H9 (cell line): ENCODE measurements around the gene RHBDL1. TPM values are rescaled to one million over a fixed set of nuclear protein-coding genes. Genes with fewer than 3 reads are reported as not detected.

Experiments used
- DNase-seq: peaks from one replicate; pipeline ENCODE4 v3.0.0-alpha.2; 2017
- H2AFZ ChIP-seq: one replicate; pipeline ENCODE4 v1.6.1; 2013; ENCODE audit warnings: mild to moderate bottlenecking, low read length, control low read depth, moderate library complexity
- H2AK5ac ChIP-seq: 2 replicates; pipeline ENCODE4 v1.6.1; 2013; ENCODE audit warnings: low read length, control low read depth, mixed read lengths; ENCODE audit not compliant: insufficient read length
- H2BK120ac ChIP-seq: one replicate; pipeline ENCODE4 v1.6.1; 2013; ENCODE audit warnings: low read depth, mild to moderate bottlenecking, low read length, control low read depth, inconsistent platforms; ENCODE audit not compliant: poor library complexity, severe bottlenecking
- H2BK12ac ChIP-seq: 2 replicates; pipeline ENCODE4 v1.6.1; 2013; ENCODE audit warnings: low read length, control low read depth, mixed read lengths, low read depth; ENCODE audit not compliant: insufficient read length
- H2BK15ac ChIP-seq: 2 replicates; pipeline ENCODE4 v1.6.1; 2013; ENCODE audit warnings: low read depth, low read length, control low read depth
- H2BK20ac ChIP-seq: one replicate; pipeline ENCODE4 v1.6.1; 2013; ENCODE audit warnings: low read depth, mild to moderate bottlenecking, low read length, control low read depth, inconsistent platforms; ENCODE audit not compliant: poor library complexity, severe bottlenecking
- H2BK5ac ChIP-seq: 2 replicates; pipeline ENCODE4 v1.6.1; 2013; ENCODE audit warnings: low read length, control low read depth, mixed read lengths; ENCODE audit not compliant: insufficient read length
- H3K14ac ChIP-seq: 2 replicates; pipeline ENCODE4 v1.6.1; 2013; ENCODE audit warnings: low read length, control low read depth; ENCODE audit not compliant: insufficient read depth
- H3K18ac ChIP-seq: 2 replicates; pipeline ENCODE4 v1.6.1; 2013; ENCODE audit warnings: low read depth, mild to moderate bottlenecking, mixed read lengths, low read length, control low read depth; ENCODE audit not compliant: insufficient read length
- H3K23ac ChIP-seq: 2 replicates; pipeline ENCODE4 v1.6.1; 2013; ENCODE audit warnings: low read length, control low read depth, mixed read lengths, low read depth; ENCODE audit not compliant: insufficient read length
- H3K23me2 ChIP-seq: 2 replicates; pipeline ENCODE4 v1.6.1; 2013; ENCODE audit warnings: low read depth, mild to moderate bottlenecking, mixed read lengths, low read length, control low read depth; ENCODE audit not compliant: insufficient read length, poor library complexity, severe bottlenecking
- H3K27ac ChIP-seq: 2 replicates; pipeline ENCODE4 v1.5.1; 2013; ENCODE audit warnings: low read length, control low read depth, mixed read lengths, low read depth; ENCODE audit not compliant: insufficient read length
- H3K27me3 ChIP-seq: 2 replicates; pipeline ENCODE4 v1.6.1; 2013; ENCODE audit warnings: low read length, control low read depth, inconsistent platforms; ENCODE audit not compliant: insufficient read depth
- H3K4ac ChIP-seq: 2 replicates; pipeline ENCODE4 v1.6.1; 2013; ENCODE audit warnings: low read depth, mild to moderate bottlenecking, control low read depth, inconsistent platforms, low read length, moderate library complexity
- H3K4me1 ChIP-seq: 2 replicates; pipeline ENCODE4 v1.6.1; 2013; ENCODE audit warnings: low read length, control low read depth, inconsistent platforms; ENCODE audit not compliant: insufficient read depth
- H3K4me2 ChIP-seq: 2 replicates; pipeline ENCODE4 v1.6.1; 2013; ENCODE audit warnings: low read length, control low read depth, mixed read lengths; ENCODE audit not compliant: insufficient read length, insufficient read depth
- H3K56ac ChIP-seq: 2 replicates; pipeline ENCODE4 v1.6.1; 2013; ENCODE audit warnings: low read depth, mild to moderate bottlenecking, mixed read lengths, low read length, control low read depth; ENCODE audit not compliant: insufficient read length
- H3K79me1 ChIP-seq: 2 replicates; pipeline ENCODE4 v1.6.1; 2013; ENCODE audit warnings: low read depth, mild to moderate bottlenecking, moderate library complexity, low read length, control low read depth, inconsistent platforms; ENCODE audit not compliant: insufficient read depth, poor library complexity, severe bottlenecking
- H3K79me2 ChIP-seq: 2 replicates; pipeline ENCODE4 v1.6.1; 2013; ENCODE audit warnings: low read length, control low read depth, inconsistent platforms; ENCODE audit not compliant: insufficient read depth
- H3K9ac ChIP-seq: 2 replicates; pipeline ENCODE4 v1.6.1; 2013; ENCODE audit warnings: low read length, control low read depth, mixed read lengths; ENCODE audit not compliant: insufficient read length; ENCODE audit errors: extremely low read depth
- H3K9me3 ChIP-seq: one replicate; pipeline ENCODE4 v1.6.1; 2013; ENCODE audit warnings: low read depth, low read length, inconsistent platforms; ENCODE audit not compliant: control insufficient read depth
- H3T11ph ChIP-seq: one replicate; pipeline ENCODE4 v1.6.1; 2013; ENCODE audit warnings: mild to moderate bottlenecking, low read length, control low read depth, inconsistent platforms
- H4K20me1 ChIP-seq: one replicate; pipeline ENCODE4 v1.6.1; 2013; ENCODE audit not compliant: control insufficient read depth, insufficient read length, insufficient read depth
- H4K5ac ChIP-seq: 2 replicates; pipeline ENCODE4 v1.6.1; 2013; ENCODE audit warnings: low read depth, mild to moderate bottlenecking, mixed read lengths, low read length, control low read depth; ENCODE audit not compliant: insufficient read length
- H4K8ac ChIP-seq: replicated peaks from 2 replicates; pipeline ENCODE4 v1.6.1; 2013; ENCODE audit warnings: low read length, control low read depth, mixed read lengths, low read depth; ENCODE audit not compliant: insufficient read length
- H4K91ac ChIP-seq: 2 replicates; pipeline ENCODE4 v1.6.1; 2013; ENCODE audit warnings: low read depth, mild to moderate bottlenecking, moderate library complexity, mixed read lengths, low read length, control low read depth; ENCODE audit not compliant: insufficient read length
- H3K27ac Mint-ChIP-seq, 3 experiments: 2 replicates in 2 of 3; 3 replicates in 1 of 3; pipeline ENCODE4 v1.8.0; 2020 to 2021; ENCODE audit warnings: mixed read lengths in 3 of 3, mild to moderate bottlenecking in 1 of 3, moderate library complexity in 1 of 3
- H3K27me3 Mint-ChIP-seq: 2 replicates; pipeline ENCODE4 v1.8.0; 2021; ENCODE audit warnings: low read depth, mild to moderate bottlenecking, moderate library complexity, mixed read lengths
- H3K36me3 Mint-ChIP-seq, 3 experiments: 2 replicates in 2 of 3; 3 replicates in 1 of 3; pipeline ENCODE4 v1.8.0; 2020 to 2021; ENCODE audit warnings: low read depth in 3 of 3, mixed read lengths in 3 of 3; ENCODE audit not compliant: insufficient read depth in 1 of 3
- H3K4me1 Mint-ChIP-seq, 2 experiments: 2 replicates each; pipeline ENCODE4 v1.8.0; 2020; ENCODE audit warnings: mixed read lengths in 2 of 2
- H3K4me3 Mint-ChIP-seq, 2 experiments: 2 replicates in 1 of 2; 3 replicates in 1 of 2; pipeline ENCODE4 v1.8.0; 2020 to 2021; ENCODE audit warnings: mild to moderate bottlenecking in 2 of 2, mixed read lengths in 2 of 2, moderate library complexity in 1 of 2
- H3K9me3 Mint-ChIP-seq, 2 experiments: 2 replicates in 1 of 2; 3 replicates in 1 of 2; pipeline ENCODE4 v1.8.0; 2020; ENCODE audit warnings: mild to moderate bottlenecking in 2 of 2, mixed read lengths in 2 of 2, moderate library complexity in 1 of 2
- CTCF ChIP-seq: fragments of 200-600 bp; sonication (generic); conservative IDR thresholded peaks from 3 replicates; pipeline ENCODE4 v1.8.0; 2021; ENCODE audit warnings: antibody characterized with exemption, mild to moderate bottlenecking
- WGBS: extraction: QIAGEN DNeasy Blood & Tissue Kit; methylation state at CpG from one replicate; pipeline ENCODE4 v1.1.7; 2013; ENCODE audit warnings: missing lambda C conversion rate, low lambda C conversion rate, mixed read lengths; ENCODE audit not compliant: insufficient read length; ENCODE audit errors: extremely low coverage; 5-methylcytosine and 5-hydroxymethylcytosine counted together
- total RNA-seq: library from RNA; stranded (reverse); gene quantifications from 2 replicates; pipeline ENCODE4 v1.2.1, GENCODE V29; 2021

Gene RHBDL1
- total RNA-seq, 1 experiment from 2014 or later: 7.6 TPM

- H4K20me1 ChIP-seq: no peaks in the 10 kb centered on the region
- H2BK120ac ChIP-seq: no peak overlapping the region
- no peak overlapping the region for H2BK20ac ChIP-seq
- no peak overlapping the region for H3K18ac ChIP-seq
- no peaks in the 10 kb centered on the region for H3K27me3 ChIP-seq
- Mint-ChIP-seq H3K27me3 (peaks cover 3% of the 10 kb centered on the region; the same call in 1 of the 2 replicates), H3K36me3 (peaks cover 9 to 19% (median 12%) of the 10 kb centered on the region in 3 experiments; a peak in 6 of 7 replicates), H3K9me3 (no peaks in the 10 kb centered on the region), H3K27ac (no peak overlapping the region), H3K4me3 (no peak overlapping the region), H3K4me1 (peaks cover 16 to 29% of the 10 kb centered on the region in 2 experiments)
- H4K5ac ChIP-seq: no peak overlapping the region
- no peak overlapping the region for H3K14ac ChIP-seq
- no peak overlapping the region for H3K9ac ChIP-seq
- no peaks in the 10 kb centered on the region for H3K79me2 ChIP-seq
- H2BK15ac ChIP-seq: no peak overlapping the region
- no peaks in the 10 kb centered on the region for H3K9me3 ChIP-seq
- H3K56ac ChIP-seq: no peak overlapping the region
- WGBS: no CpG with 5 or more reads among the region's 21 CpGs
- no peaks in the 10 kb centered on the region for H3K79me1 ChIP-seq
- H3K23ac ChIP-seq: no peak overlapping the region
- no peak overlapping the region for H2BK5ac ChIP-seq
- TF ChIP-seq CTCF: no peak
- no peak overlapping the region for H3K4me2 ChIP-seq
- no peak overlapping the region for H3T11ph ChIP-seq
- H4K8ac ChIP-seq: no peak overlapping the region
- no peak overlapping the region for H2AFZ ChIP-seq
- H4K91ac ChIP-seq: no peak overlapping the region
- H3K4me1 ChIP-seq: no peaks in the 10 kb centered on the region
- H2BK12ac ChIP-seq: no peak overlapping the region
- no peak overlapping the region for H3K4ac ChIP-seq
- DNase-seq: no peak
- peaks cover 15% of the 10 kb centered on the region for H3K23me2 ChIP-seq
- H3K27ac ChIP-seq: no peak overlapping the region
- no peak overlapping the region for H2AK5ac ChIP-seq
Observed at GRCh38 chr16:676565-676902, 1.1 kb downstream of the RHBDL1 start.
